ENCODE measurements around the gene RPS6KA2. TPM values are rescaled to one million over a fixed set of nuclear protein-coding genes. Genes with fewer than 3 reads are reported as not detected.
"Not testable (repeated sequence)": the region's sequence is repeated elsewhere in the genome, so short reads cannot be mapped to it uniquely, and the experiment has no call there.

The RPS6KA2 gene
- total and polyA plus RNA-seq, 2 donors (not counting 3 experiments of a cell fraction or from before 2014, with no cell fraction given): 54.5 to 75.8 TPM

DNA sequence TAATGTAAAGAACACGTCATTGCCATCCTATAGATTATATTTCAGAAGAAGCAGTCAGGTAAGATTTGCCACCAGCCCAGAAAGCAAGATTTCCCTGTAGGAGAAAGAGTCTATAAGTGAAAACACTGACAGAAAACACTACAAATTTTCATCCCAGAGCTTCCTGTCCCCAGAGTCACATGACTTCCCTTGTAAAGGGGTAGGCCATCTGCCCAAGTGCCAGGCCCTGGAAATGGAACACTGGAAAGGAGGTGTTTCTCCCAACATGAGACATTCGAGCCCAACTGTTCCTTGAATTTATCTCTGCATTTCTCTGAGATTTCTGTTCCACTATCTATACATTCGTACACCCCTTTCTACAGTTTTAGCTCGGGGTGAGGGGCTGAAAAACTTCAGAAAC lies 87.5 kb downstream of the RPS6KA2 start:
- CTCF ChIA-PET: no interaction called here

DNA sequence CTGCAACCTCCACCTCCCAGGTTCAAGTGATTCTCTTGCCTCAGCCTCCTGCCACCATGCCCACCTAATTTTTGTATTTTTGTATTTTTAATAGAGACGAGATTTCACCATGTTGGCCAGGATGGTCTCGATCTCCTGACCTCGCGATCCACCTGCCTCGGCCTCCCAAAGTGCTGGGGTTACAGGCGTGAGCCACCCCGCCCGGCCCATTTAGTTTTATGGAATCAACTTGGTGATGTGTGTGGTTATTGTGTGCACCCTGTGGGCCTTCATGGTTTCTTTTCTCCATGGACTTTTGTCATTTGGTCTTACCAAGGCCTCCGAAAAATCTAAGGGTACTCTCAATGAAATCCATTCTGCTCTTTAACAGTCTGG lies 88.1 kb downstream of the RPS6KA2 start:
- H3K4me2 ChIP-seq (ENCODE audit: insufficient read depth, low read length); H3K9me1 ChIP-seq (replicated peaks; ENCODE audit: control insufficient read depth, extremely low read depth, insufficient read depth, low read length); H4K20me1 ChIP-seq (replicated peaks; ENCODE audit: control insufficient read depth, extremely low read depth, insufficient read depth, low read length); BruUV-seq (replicated peaks); H3K27me3 ChIP-seq (ENCODE audit: control insufficient read depth in 2 of 2, insufficient read depth in 2 of 2, low read length in 2 of 2); DNase-seq (ENCODE audit: low read depth, low spot score); H3K4me3 ChIP-seq (replicated peaks in 1 of 3; ENCODE audit: insufficient read depth in 1 of 3, low read depth in 1 of 3, low read length in 3 of 3); H3K79me2 ChIP-seq (ENCODE audit: control insufficient read depth, insufficient read depth, low read length); H3K4me1 ChIP-seq (ENCODE audit: control insufficient read depth, extremely low read depth, insufficient read depth, low read length); H2AFZ ChIP-seq (ENCODE audit: low read depth, low read length); H3K9ac ChIP-seq (replicated peaks; ENCODE audit: extremely low read depth, insufficient read depth, low read length); H3K27ac ChIP-seq (ENCODE audit: insufficient read depth, low read depth, low read length); POLR2A ChIA-PET; dilution Hi-C loops (cut with MboI; ENCODE audit: extremely low pct_ligation_motif_present, low sequenced_read_pairs); CTCF ChIA-PET; intact Hi-C loops (cut with micrococcal nuclease); H3K9me3 ChIP-seq (replicated peaks; ENCODE audit: control insufficient read depth, insufficient read depth, low read length); FAIRE-seq: not testable (repeated sequence)
- H3K36me3 ChIP-seq (ENCODE audit: control insufficient read depth in 2 of 2, extremely low read depth in 1 of 2, insufficient read depth in 2 of 2, low read length in 2 of 2): peaks cover 3 to 19% of the 10 kb centered on the region in 2 experiments

More for the DNA sequence above, 87.5 kb downstream of the RPS6KA2 start:
- intact Hi-C loops (cut with micrococcal nuclease) (no loop called here), dilution Hi-C loops (cut with MboI; ENCODE audit: extremely low pct_ligation_motif_present, low sequenced_read_pairs) (no loop called here)
- Histone ChIP-seq H3K27me3 (ENCODE audit: control insufficient read depth in 2 of 2, insufficient read depth in 2 of 2, low read length in 2 of 2) (no peaks in the 10 kb centered on the region), H3K79me2 (ENCODE audit: control insufficient read depth, insufficient read depth, low read length) (no peaks in the 10 kb centered on the region), H3K36me3 (ENCODE audit: control insufficient read depth in 2 of 2, extremely low read depth in 1 of 2, insufficient read depth in 2 of 2, low read length in 2 of 2) (peaks cover 3 to 19% of the 10 kb centered on the region in 2 experiments), H3K27ac (ENCODE audit: insufficient read depth, low read depth, low read length) (no peak overlapping the region), H2AFZ (ENCODE audit: low read depth, low read length) (no peak overlapping the region), H3K9me1 (replicated peaks; ENCODE audit: control insufficient read depth, extremely low read depth, insufficient read depth, low read length) (no peaks in the 10 kb centered on the region), H3K4me2 (ENCODE audit: insufficient read depth, low read length) (no peak overlapping the region), H3K4me3 (replicated peaks in 1 of 3; ENCODE audit: insufficient read depth in 1 of 3, low read depth in 1 of 3, low read length in 3 of 3) (no peak overlapping the region), H3K4me1 (ENCODE audit: control insufficient read depth, extremely low read depth, insufficient read depth, low read length) (peaks cover 9% of the 10 kb centered on the region), H4K20me1 (replicated peaks; ENCODE audit: control insufficient read depth, extremely low read depth, insufficient read depth, low read length) (no peaks in the 10 kb centered on the region), H3K9me3 (replicated peaks; ENCODE audit: control insufficient read depth, insufficient read depth, low read length) (no peaks in the 10 kb centered on the region), H3K9ac (replicated peaks; ENCODE audit: extremely low read depth, insufficient read depth, low read length) (no peak overlapping the region)
- no TSS peak for BruUV-seq (replicated peaks)
- FAIRE-seq (no peak), DNase-seq (ENCODE audit: low read depth, low spot score) (no peak)
- POLR2A ChIA-PET: no interaction called here
- TF ChIP-seq POLR2AphosphoS5 (IDR thresholded peaks at IDR 0.05; ENCODE audit: insufficient read depth, low read depth, low read length) (no peak), FOS (IDR thresholded peaks at IDR 0.05; ENCODE audit: borderline replicate concordance, insufficient read depth, low read length) (no peak), POLR2A (IDR thresholded peaks at IDR 0.05; ENCODE audit: low read depth, low read length) (no peak), JUN (IDR thresholded peaks at IDR 0.05; ENCODE audit: borderline replicate concordance, insufficient read depth, insufficient read length, low read depth) (no peak), GATA2 (IDR thresholded peaks at IDR 0.05; ENCODE audit: insufficient read depth, insufficient read length, low read depth, low read length) (no peak), EZH2 (IDR thresholded peaks at IDR 0.05; ENCODE audit: borderline replicate concordance, low read depth, low read length, severe bottlenecking) (no peak), MYC (IDR thresholded peaks at IDR 0.05; ENCODE audit: low read depth, low read length) (no peak)
- TF ChIP-seq, protein P1, sequence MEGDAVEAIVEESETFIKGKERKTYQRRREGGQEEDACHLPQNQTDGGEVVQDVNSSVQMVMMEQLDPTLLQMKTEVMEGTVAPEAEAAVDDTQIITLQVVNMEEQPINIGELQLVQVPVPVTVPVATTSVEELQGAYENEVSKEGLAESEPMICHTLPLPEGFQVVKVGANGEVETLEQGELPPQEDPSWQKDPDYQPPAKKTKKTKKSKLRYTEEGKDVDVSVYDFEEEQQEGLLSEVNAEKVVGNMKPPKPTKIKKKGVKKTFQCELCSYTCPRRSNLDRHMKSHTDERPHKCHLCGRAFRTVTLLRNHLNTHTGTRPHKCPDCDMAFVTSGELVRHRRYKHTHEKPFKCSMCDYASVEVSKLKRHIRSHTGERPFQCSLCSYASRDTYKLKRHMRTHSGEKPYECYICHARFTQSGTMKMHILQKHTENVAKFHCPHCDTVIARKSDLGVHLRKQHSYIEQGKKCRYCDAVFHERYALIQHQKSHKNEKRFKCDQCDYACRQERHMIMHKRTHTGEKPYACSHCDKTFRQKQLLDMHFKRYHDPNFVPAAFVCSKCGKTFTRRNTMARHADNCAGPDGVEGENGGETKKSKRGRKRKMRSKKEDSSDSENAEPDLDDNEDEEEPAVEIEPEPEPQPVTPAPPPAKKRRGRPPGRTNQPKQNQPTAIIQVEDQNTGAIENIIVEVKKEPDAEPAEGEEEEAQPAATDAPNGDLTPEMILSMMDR (IDR thresholded peaks at IDR 0.05; ENCODE audit: extremely low read depth in 1 of 2, insufficient read depth in 1 of 2, low read depth in 1 of 2, low read length in 2 of 2): no peak
- TF ChIP-seq, protein P2, sequence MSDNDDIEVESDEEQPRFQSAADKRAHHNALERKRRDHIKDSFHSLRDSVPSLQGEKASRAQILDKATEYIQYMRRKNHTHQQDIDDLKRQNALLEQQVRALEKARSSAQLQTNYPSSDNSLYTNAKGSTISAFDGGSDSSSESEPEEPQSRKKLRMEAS (IDR thresholded peaks at IDR 0.05; ENCODE audit: insufficient read depth, insufficient read length): no peak

All from endothelial cell of umbilical vein (primary cell).